GM23338 (cell line): ENCODE results near the gene C7orf25. TPM values are rescaled to one million over a fixed set of nuclear protein-coding genes. Genes with fewer than 3 reads are reported as not detected.

Experiments used
- ATAC-seq: fragments of 200-7000 bp; cut with Tn5 transposase; 3 replicates; pipeline ENCODE4 v1.9.1; 2020
- DNase-seq: peaks from one replicate; pipeline ENCODE4 v3.0.0-alpha.2; 2015; ENCODE audit warnings: low spot score
- H2AFZ ChIP-seq: fragments of 200-600 bp; sonication (generic); 2 replicates; pipeline ENCODE4 v1.8.0; 2016; ENCODE audit warnings: antibody characterized with exemption, mild to moderate bottlenecking, moderate library complexity
- H3F3A ChIP-seq: fragments of 200-600 bp; sonication (generic); replicated peaks from 2 replicates; pipeline ENCODE4 v1.8.0; 2017; ENCODE audit warnings: antibody characterized with exemption, mixed run types, low read depth
- H3K27ac ChIP-seq: fragments of 200-600 bp; sonication (generic); 2 replicates; pipeline ENCODE4 v1.6.1; 2016; ENCODE audit warnings: low read depth
- H3K27me3 ChIP-seq: fragments of 200-600 bp; sonication (generic); 2 replicates; pipeline ENCODE4 v1.8.0; 2016; ENCODE audit warnings: mild to moderate bottlenecking, mixed run types, moderate library complexity; ENCODE audit not compliant: insufficient read depth
- H3K36me3 ChIP-seq: fragments of 200-600 bp; sonication (generic); 2 replicates; pipeline ENCODE4 v1.8.0; 2016; ENCODE audit warnings: mild to moderate bottlenecking; ENCODE audit not compliant: insufficient read depth
- H3K4me1 ChIP-seq: fragments of 200-600 bp; sonication (generic); 2 replicates; pipeline ENCODE4 v1.8.0; 2016; ENCODE audit warnings: mild to moderate bottlenecking, moderate library complexity; ENCODE audit not compliant: insufficient read depth
- H3K4me2 ChIP-seq: fragments of 200-600 bp; sonication (generic); 2 replicates; pipeline ENCODE4 v1.7.1; 2017; ENCODE audit warnings: mixed run types
- H3K4me3 ChIP-seq: fragments of 200-600 bp; sonication (generic); 2 replicates; pipeline ENCODE4 v1.6.1; 2016; ENCODE audit warnings: mixed run types
- H3K79me2 ChIP-seq: fragments of 200-600 bp; sonication (generic); replicated peaks from 2 replicates; pipeline ENCODE4 v1.8.0; 2017; ENCODE audit warnings: mild to moderate bottlenecking; ENCODE audit not compliant: insufficient read depth
- H3K9me2 ChIP-seq: fragments of 200-600 bp; sonication (generic); 2 replicates; pipeline ENCODE4 v1.8.0; 2017; ENCODE audit not compliant: insufficient read depth
- H4K20me1 ChIP-seq: fragments of 200-600 bp; sonication (generic); replicated peaks from 2 replicates; pipeline ENCODE4 v1.8.0; 2017; ENCODE audit warnings: mild to moderate bottlenecking; ENCODE audit not compliant: insufficient read depth
- H3K27ac Mint-ChIP-seq: 2 replicates; pipeline ENCODE4 v1.8.0; 2020; ENCODE audit warnings: inconsistent platforms, mild to moderate bottlenecking, moderate library complexity, mixed read lengths
- H3K27me3 Mint-ChIP-seq: 3 replicates; pipeline ENCODE4 v1.8.0; 2022; ENCODE audit warnings: low read depth, mild to moderate bottlenecking, moderate library complexity, mixed read lengths, inconsistent platforms; ENCODE audit not compliant: insufficient read depth, poor library complexity
- H3K36me3 Mint-ChIP-seq: 3 replicates; pipeline ENCODE4 v1.8.0; 2021; ENCODE audit warnings: low read depth, mild to moderate bottlenecking, inconsistent platforms, moderate library complexity, mixed read lengths
- H3K4me1 Mint-ChIP-seq: 3 replicates; pipeline ENCODE4 v1.8.0; 2020; ENCODE audit warnings: mild to moderate bottlenecking, inconsistent platforms, mixed read lengths
- H3K4me3 Mint-ChIP-seq: 3 replicates; pipeline ENCODE4 v1.8.0; 2021; ENCODE audit warnings: moderate library complexity, mild to moderate bottlenecking, inconsistent platforms, mixed read lengths
- H3K9me3 Mint-ChIP-seq: 3 replicates; pipeline ENCODE4 v1.8.0; 2020; ENCODE audit warnings: moderate library complexity, mild to moderate bottlenecking, inconsistent platforms, mixed read lengths
- EZH2 ChIP-seq: fragments of 200-600 bp; sonication (generic); IDR thresholded peaks from one replicate; pipeline ENCODE4 v1.8.0; 2017; ENCODE audit warnings: antibody characterized with exemption, mild to moderate bottlenecking, low read depth; ENCODE audit not compliant: unreplicated experiment
- EZH2phosphoT487 ChIP-seq: fragments of 200-600 bp; sonication (generic); IDR thresholded peaks from one replicate; pipeline ENCODE4 v1.8.1; 2018; ENCODE audit warnings: antibody characterized with exemption; ENCODE audit not compliant: unreplicated experiment
- NANOG ChIP-seq: IDR thresholded peaks from 2 replicates; pipeline ENCODE4 v1.6.1; 2016; ENCODE audit warnings: antibody characterized with exemption, borderline replicate concordance
- POLR2AphosphoS5 ChIP-seq: IDR thresholded peaks from 2 replicates; pipeline ENCODE4 v1.6.1; 2016; ENCODE audit warnings: antibody characterized with exemption, low read depth
- STAT1 ChIP-seq: IDR thresholded peaks from one replicate; pipeline ENCODE4 v1.6.1; 2016; ENCODE audit warnings: antibody characterized with exemption; ENCODE audit not compliant: unreplicated experiment
- ZNF114 ChIP-seq: fragments of 250-450 bp; sonication (Bioruptor Pico); IDR thresholded peaks from 2 replicates; pipeline ENCODE4 v1.5.0; 2020; ENCODE audit warnings: mild to moderate bottlenecking, moderate library complexity
- polyA plus RNA-seq: library from polyadenylated mRNA; unstranded; fragments of >200 nt; fragmentation: Nextera tagmentation; extraction: Ambion mirVana; gene quantifications from 2 replicates; pipeline ENCODE4 v1.2.1, GENCODE V29; 2016
- total RNA-seq: library from RNA; depleted of rRNA; stranded (reverse); fragments of >200 nt; shearing (Covaris generic); gene quantifications from 2 replicates; pipeline ENCODE4 v1.2.3, GENCODE V29; 2014
- TF ChIP-seq, protein P1 (sequence below): IDR thresholded peaks from 2 replicates; pipeline ENCODE4 v1.6.1; 2016; ENCODE audit warnings: antibody characterized with exemption
- TF ChIP-seq, protein P2 (sequence below): fragments of 250-450 bp; sonication (Bioruptor Pico); IDR thresholded peaks from 2 replicates; pipeline ENCODE4 v1.5.0; 2020; ENCODE audit warnings: mild to moderate bottlenecking, moderate library complexity
- TF ChIP-seq, protein P3 (sequence below): IDR thresholded peaks from one replicate; pipeline ENCODE4 v1.6.1; 2018; ENCODE audit warnings: antibody characterized with exemption; ENCODE audit not compliant: unreplicated experiment
- TF ChIP-seq, protein P4 (sequence below), 2 experiments: fragments of 200-600 bp in 1 of 2; sonication (generic) in 1 of 2; conservative IDR thresholded peaks; 2 replicates each; pipeline versions ENCODE4 v1.5.1 to v1.6.1; 2016 to 2017; ENCODE audit warnings: antibody characterized with exemption in 2 of 2, low read depth in 2 of 2, mild to moderate bottlenecking in 2 of 2, moderate library complexity in 1 of 2

The C7orf25 gene
- total and polyA plus RNA-seq, 2 experiments from 2014 or later, result 1.7 to 8.7 TPM

DNA sequence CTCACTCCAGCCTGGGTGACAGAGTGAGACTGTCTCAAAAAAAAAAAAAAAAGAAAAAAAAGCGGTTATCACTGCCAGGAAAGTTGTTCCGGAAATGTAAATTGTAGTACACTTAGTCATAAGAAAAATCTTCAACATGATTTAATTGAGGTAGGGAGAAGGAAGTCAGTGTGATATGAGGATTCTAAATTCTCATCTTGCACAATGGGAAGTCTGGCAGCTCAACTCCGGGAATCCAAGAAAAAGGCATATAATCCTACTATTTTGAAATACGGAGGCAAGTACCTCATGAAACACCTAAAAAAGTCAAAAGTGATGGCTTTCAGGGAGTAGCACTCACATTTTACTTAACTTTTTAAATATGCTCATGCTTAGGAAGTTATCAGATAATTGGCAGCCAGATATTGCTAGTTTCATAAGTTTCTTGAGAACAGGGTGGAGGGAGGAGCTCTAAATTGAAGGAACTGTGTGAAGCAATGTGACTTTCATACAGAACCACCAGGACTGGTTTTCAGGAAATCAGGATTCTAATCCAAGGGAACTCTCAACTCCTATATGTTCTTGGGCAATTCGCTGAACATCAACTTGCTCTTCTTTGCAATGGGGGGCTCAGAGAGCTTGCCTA lies 2.7 kb upstream of the C7orf25 start:
- H3K4me3 Mint-ChIP-seq, result no peak overlapping the region
- H3K36me3 ChIP-seq, result peaks cover 18% of the 10 kb centered on the region
- no peaks in the 10 kb centered on the region for H3K27me3 ChIP-seq
- peaks cover 66% of the 10 kb centered on the region for H3K36me3 Mint-ChIP-seq
- no peak overlapping the region; the same call in none of the 2 replicates for H3K27ac ChIP-seq
- H2AFZ ChIP-seq, result no peak overlapping the region
- no peak for DNase-seq
- no peaks in the 10 kb centered on the region for H3K9me3 Mint-ChIP-seq
- 0 out of 2 replicates have a peak, but pooled peaks cover 4% of the 10 kb centered on the region for H3K9me2 ChIP-seq
- H3K79me2 ChIP-seq, result peaks cover 11% of the 10 kb centered on the region
- H3K4me3 ChIP-seq, result no peak overlapping the region
- ATAC-seq, result no peak
- H4K20me1 ChIP-seq, result 0 out of 2 replicates have a peak, but pooled peaks cover 6% of the 10 kb centered on the region
- peaks cover 34% of the 10 kb centered on the region for H3K4me1 Mint-ChIP-seq
- peaks cover 18% of the 10 kb centered on the region for H3K4me1 ChIP-seq
- H3K27ac Mint-ChIP-seq, result no peak overlapping the region
- peaks cover 3% of the 10 kb centered on the region for H3K27me3 Mint-ChIP-seq
- H3K4me2 ChIP-seq, result no peak overlapping the region
- TF ChIP-seq STAT1 (no peak), EZH2phosphoT487 (no peak), EZH2 (no peak), NANOG (no peak), ZNF114 (no peak), POLR2AphosphoS5 (no peak)
- TF ChIP-seq, protein P1, sequence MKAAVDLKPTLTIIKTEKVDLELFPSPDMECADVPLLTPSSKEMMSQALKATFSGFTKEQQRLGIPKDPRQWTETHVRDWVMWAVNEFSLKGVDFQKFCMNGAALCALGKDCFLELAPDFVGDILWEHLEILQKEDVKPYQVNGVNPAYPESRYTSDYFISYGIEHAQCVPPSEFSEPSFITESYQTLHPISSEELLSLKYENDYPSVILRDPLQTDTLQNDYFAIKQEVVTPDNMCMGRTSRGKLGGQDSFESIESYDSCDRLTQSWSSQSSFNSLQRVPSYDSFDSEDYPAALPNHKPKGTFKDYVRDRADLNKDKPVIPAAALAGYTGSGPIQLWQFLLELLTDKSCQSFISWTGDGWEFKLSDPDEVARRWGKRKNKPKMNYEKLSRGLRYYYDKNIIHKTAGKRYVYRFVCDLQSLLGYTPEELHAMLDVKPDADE, result no peak
- TF ChIP-seq, protein P2, sequence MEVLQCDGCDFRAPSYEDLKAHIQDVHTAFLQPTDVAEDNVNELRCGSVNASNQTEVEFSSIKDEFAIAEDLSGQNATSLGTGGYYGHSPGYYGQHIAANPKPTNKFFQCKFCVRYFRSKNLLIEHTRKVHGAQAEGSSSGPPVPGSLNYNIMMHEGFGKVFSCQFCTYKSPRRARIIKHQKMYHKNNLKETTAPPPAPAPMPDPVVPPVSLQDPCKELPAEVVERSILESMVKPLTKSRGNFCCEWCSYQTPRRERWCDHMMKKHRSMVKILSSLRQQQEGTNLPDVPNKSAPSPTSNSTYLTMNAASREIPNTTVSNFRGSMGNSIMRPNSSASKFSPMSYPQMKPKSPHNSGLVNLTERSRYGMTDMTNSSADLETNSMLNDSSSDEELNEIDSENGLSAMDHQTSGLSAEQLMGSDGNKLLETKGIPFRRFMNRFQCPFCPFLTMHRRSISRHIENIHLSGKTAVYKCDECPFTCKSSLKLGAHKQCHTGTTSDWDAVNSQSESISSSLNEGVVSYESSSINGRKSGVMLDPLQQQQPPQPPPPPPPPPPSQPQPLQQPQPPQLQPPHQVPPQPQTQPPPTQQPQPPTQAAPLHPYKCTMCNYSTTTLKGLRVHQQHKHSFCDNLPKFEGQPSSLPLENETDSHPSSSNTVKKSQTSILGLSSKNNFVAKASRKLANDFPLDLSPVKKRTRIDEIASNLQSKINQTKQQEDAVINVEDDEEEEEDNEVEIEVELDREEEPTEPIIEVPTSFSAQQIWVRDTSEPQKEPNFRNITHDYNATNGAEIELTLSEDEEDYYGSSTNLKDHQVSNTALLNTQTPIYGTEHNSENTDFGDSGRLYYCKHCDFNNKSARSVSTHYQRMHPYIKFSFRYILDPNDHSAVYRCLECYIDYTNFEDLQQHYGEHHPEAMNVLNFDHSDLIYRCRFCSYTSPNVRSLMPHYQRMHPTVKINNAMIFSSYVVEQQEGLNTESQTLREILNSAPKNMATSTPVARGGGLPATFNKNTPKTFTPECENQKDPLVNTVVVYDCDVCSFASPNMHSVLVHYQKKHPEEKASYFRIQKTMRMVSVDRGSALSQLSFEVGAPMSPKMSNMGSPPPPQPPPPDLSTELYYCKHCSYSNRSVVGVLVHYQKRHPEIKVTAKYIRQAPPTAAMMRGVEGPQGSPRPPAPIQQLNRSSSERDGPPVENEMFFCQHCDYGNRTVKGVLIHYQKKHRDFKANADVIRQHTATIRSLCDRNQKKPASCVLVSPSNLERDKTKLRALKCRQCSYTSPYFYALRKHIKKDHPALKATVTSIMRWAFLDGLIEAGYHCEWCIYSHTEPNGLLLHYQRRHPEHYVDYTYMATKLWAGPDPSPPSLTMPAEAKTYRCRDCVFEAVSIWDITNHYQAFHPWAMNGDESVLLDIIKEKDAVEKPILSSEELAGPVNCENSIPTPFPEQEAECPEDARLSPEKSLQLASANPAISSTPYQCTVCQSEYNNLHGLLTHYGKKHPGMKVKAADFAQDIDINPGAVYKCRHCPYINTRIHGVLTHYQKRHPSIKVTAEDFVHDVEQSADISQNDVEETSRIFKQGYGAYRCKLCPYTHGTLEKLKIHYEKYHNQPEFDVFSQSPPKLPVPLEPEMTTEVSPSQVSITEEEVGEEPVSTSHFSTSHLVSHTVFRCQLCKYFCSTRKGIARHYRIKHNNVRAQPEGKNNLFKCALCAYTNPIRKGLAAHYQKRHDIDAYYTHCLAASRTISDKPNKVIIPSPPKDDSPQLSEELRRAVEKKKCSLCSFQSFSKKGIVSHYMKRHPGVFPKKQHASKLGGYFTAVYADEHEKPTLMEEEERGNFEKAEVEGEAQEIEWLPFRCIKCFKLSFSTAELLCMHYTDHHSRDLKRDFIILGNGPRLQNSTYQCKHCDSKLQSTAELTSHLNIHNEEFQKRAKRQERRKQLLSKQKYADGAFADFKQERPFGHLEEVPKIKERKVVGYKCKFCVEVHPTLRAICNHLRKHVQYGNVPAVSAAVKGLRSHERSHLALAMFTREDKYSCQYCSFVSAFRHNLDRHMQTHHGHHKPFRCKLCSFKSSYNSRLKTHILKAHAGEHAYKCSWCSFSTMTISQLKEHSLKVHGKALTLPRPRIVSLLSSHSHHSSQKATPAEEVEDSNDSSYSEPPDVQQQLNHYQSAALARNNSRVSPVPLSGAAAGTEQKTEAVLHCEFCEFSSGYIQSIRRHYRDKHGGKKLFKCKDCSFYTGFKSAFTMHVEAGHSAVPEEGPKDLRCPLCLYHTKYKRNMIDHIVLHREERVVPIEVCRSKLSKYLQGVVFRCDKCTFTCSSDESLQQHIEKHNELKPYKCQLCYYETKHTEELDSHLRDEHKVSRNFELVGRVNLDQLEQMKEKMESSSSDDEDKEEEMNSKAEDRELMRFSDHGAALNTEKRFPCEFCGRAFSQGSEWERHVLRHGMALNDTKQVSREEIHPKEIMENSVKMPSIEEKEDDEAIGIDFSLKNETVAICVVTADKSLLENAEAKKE (CRISPR knock-in tag), result no peak
- TF ChIP-seq, protein P3, sequence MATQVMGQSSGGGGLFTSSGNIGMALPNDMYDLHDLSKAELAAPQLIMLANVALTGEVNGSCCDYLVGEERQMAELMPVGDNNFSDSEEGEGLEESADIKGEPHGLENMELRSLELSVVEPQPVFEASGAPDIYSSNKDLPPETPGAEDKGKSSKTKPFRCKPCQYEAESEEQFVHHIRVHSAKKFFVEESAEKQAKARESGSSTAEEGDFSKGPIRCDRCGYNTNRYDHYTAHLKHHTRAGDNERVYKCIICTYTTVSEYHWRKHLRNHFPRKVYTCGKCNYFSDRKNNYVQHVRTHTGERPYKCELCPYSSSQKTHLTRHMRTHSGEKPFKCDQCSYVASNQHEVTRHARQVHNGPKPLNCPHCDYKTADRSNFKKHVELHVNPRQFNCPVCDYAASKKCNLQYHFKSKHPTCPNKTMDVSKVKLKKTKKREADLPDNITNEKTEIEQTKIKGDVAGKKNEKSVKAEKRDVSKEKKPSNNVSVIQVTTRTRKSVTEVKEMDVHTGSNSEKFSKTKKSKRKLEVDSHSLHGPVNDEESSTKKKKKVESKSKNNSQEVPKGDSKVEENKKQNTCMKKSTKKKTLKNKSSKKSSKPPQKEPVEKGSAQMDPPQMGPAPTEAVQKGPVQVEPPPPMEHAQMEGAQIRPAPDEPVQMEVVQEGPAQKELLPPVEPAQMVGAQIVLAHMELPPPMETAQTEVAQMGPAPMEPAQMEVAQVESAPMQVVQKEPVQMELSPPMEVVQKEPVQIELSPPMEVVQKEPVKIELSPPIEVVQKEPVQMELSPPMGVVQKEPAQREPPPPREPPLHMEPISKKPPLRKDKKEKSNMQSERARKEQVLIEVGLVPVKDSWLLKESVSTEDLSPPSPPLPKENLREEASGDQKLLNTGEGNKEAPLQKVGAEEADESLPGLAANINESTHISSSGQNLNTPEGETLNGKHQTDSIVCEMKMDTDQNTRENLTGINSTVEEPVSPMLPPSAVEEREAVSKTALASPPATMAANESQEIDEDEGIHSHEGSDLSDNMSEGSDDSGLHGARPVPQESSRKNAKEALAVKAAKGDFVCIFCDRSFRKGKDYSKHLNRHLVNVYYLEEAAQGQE, result no peak
- TF ChIP-seq, protein P4, sequence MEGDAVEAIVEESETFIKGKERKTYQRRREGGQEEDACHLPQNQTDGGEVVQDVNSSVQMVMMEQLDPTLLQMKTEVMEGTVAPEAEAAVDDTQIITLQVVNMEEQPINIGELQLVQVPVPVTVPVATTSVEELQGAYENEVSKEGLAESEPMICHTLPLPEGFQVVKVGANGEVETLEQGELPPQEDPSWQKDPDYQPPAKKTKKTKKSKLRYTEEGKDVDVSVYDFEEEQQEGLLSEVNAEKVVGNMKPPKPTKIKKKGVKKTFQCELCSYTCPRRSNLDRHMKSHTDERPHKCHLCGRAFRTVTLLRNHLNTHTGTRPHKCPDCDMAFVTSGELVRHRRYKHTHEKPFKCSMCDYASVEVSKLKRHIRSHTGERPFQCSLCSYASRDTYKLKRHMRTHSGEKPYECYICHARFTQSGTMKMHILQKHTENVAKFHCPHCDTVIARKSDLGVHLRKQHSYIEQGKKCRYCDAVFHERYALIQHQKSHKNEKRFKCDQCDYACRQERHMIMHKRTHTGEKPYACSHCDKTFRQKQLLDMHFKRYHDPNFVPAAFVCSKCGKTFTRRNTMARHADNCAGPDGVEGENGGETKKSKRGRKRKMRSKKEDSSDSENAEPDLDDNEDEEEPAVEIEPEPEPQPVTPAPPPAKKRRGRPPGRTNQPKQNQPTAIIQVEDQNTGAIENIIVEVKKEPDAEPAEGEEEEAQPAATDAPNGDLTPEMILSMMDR (conservative IDR thresholded peaks at IDR 0.05; ENCODE audit: low read depth in 2 of 2), result no peak
- peaks cover 13% of the 10 kb centered on the region; the same call in 1 of the 2 replicates for H3F3A ChIP-seq
